Activated CD8-positive, alpha-beta memory T cell treated with anti-CD3 and anti-CD28 coated beads, Interleukin-2, amount 50 U/mL, for 4 hours (primary cell): Measurements from ENCODE around the gene MED23.
"Not testable (repeated sequence)": the region's sequence is repeated elsewhere in the genome, so short reads cannot be mapped to it uniquely, and the experiment has no call there.

ENCODE experiments used
- DNase-seq: peaks from one replicate; pipeline ENCODE4 v3.0.0-alpha.2; 2020

MED23 gene

GRCh38 chr6:131572686-131573415, 55.2 kb downstream of the MED23 start, which contains the start of gene ARG1:
Gene ARG1, plus strand, starts transcription at chr6:131573226. Its CDS starts 57 bp downstream, at chr6:131573283.
- DNase-seq = no peak

- DNase-seq = no peak
Measured at GRCh38 chr6:131568726-131569125, 59.3 kb downstream of the MED23 start.

GRCh38 chr6:131565056-131565455, 63.0 kb downstream of the MED23 start:
- DNase-seq = no peak

GRCh38 chr6:131561925-131562707, 65.9 kb downstream of the MED23 start:
- no peak for DNase-seq

- no peak for DNase-seq
Measured at GRCh38 chr6:131558922-131559321, 69.1 kb downstream of the MED23 start.

- DNase-seq = no peak
Measured at GRCh38 chr6:131555992-131556391, 72.0 kb downstream of the MED23 start.

GRCh38 chr6:131552572-131552971, 75.5 kb downstream of the MED23 start:
- no peak for DNase-seq

- no peak for DNase-seq
Measured at GRCh38 chr6:131551902-131552301, 76.1 kb downstream of the MED23 start.

GRCh38 chr6:131549811-131550210, 78.2 kb downstream of the MED23 start:
- no peak for DNase-seq

- DNase-seq = no peak
Measured at GRCh38 chr6:131548441-131548840, 79.6 kb downstream of the MED23 start.

GRCh38 chr6:131547488-131547887, 80.6 kb downstream of the MED23 start:
- DNase-seq = no peak

- no peak for DNase-seq
Measured at GRCh38 chr6:131545317-131545716, 82.7 kb downstream of the MED23 start.

- DNase-seq = not testable (repeated sequence)
Measured at GRCh38 chr6:131538615-131539014, 89.4 kb downstream of the MED23 start.

GRCh38 chr6:131532580-131533039, 95.4 kb downstream of the MED23 start:
- peak; percentile 50 for DNase-seq

- not testable (repeated sequence) for DNase-seq
Measured at GRCh38 chr6:131531681-131532080, 96.4 kb downstream of the MED23 start.

- DNase-seq = not testable (repeated sequence)
Measured at GRCh38 chr6:131530936-131531335, 97.1 kb downstream of the MED23 start.

GRCh38 chr6:131524695-131525336, 103.2 kb downstream of the MED23 start:
- no peak for DNase-seq

GRCh38 chr6:131523988-131524673, 103.9 kb downstream of the MED23 start:
- DNase-seq = no peak
